ENCODE data around the gene DKK2.

DNA sequence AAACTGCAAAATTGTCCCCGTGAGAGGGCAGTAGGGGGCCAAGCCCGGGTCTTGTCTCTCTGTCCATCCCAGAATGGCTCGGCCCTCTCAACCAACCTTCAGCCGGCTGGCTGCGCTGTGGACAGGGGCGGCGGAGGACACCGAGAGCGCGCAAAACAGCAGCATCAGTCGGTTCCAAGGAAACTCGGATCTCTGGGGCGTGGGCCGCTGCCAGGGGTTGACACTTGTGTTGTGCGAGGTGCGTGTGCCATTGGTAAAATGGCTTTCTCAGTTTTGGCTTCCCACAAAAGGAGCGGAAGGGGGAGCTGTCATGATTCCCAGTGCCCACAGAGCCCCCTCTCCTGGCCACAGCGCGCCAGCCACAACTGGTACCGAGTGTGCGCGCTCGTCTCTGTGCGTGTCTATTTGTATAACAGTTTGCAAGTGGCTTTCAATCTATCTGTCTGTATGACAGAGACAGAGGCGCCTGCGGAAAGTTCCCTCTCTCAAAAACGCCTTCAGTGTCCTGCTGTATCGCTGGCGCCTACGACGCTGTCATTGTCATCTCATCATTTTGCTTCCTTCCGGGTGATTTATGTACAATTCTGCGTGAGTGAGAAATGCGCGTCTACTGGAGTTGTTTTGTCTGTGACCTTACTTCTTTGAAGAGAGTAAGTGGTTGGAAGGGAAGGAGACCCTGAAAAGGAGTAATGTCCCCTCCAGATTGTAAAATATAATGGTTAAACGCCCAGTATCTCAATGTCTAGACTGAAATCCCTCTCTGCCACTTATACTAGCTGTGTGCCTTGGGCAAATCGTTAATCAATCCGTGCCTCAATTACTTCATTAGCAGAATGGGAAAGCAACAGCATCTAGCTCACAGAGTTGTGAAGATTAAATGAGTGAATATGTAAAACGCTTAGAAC lies 1.8 kb downstream of the DKK2 start:
- no peak for TF ChIP-seq JUND (CRISPR knock-in tag; IDR thresholded peaks at IDR 0.05)
- TF ChIP-seq ESRRA (CRISPR knock-in tag; IDR thresholded peaks at IDR 0.05; ENCODE audit: low read depth), result no peak
